ENCODE measurements around the gene TMEM258.

GRCh38 chr11:61775106-61775505, 17.3 kb downstream of the TMEM258 start:
- TF ChIP-seq POLR2AphosphoS5 (IDR thresholded peaks at IDR 0.05; ENCODE audit: low read depth, low read length) (no peak), POLR2A (IDR thresholded peaks at IDR 0.05; ENCODE audit: low read depth, low read length) (no peak), TAF1 (IDR thresholded peaks at IDR 0.05; ENCODE audit: borderline replicate concordance, low read depth, low read length) (no peak)
